NCI-H748 treated with DMSO at 0.1 percent for 48 hours (cell line): ENCODE data around the gene FAM210B.
"Not testable (repeated sequence)": the region's sequence is repeated elsewhere in the genome, so short reads cannot be mapped to it uniquely, and the experiment has no call there.

ENCODE experiments used
- DNase-seq: peaks from one replicate; lab custom pipeline; 2025; lab: John Stamatoyannopoulos, UW

FAM210B gene

GRCh38 chr20:56392881-56393482 is 34.2 kb downstream of the FAM210B start:
- no peak for DNase-seq

DNA sequence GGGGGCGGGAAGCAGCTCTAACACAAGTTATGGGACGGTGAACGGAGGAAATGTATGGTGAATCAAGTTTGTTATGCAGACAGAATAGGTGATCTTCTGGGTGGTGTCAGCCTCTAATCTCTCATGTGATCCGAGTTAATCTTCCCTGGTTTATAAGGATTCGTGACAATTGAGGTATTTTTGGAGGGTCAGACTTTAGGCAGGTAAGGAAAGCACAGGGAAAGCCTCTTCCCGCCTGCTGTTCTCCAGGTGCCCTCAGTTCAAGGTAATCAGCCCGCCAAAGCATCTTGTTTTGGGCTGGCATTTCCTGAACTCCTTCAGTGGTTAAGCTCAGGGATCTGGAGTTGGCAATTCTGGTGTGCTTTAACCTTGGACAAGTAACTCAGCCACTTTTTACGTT is 34.9 kb downstream of the FAM210B start:
- DNase-seq: no peak

DNA sequence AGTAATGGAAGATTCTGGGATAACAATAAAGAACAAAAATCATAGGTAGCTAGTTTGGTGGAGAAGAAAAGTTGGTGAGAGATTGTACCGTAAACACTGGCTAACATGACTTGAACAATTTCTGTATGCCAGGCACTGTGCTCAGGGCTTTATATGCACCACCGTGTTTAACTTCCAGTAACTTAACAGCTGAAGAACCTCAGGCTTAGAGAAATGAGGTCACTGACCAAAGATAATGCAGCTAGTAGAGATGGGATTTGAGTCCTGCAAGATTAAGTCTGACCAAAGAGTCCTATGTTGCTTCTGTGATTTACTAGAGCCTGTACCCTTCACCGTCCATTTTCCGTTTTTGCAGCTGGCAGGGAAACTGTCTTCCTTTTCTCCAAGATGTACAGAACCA is 36.4 kb downstream of the FAM210B start:
- no peak for DNase-seq

- no peak for DNase-seq
These were observed 41.3 kb downstream of the FAM210B start for GRCh38 chr20:56400001-56400640.

GRCh38 chr20:56403465-56403864 is 44.7 kb downstream of the FAM210B start:
- DNase-seq: no peak

DNA sequence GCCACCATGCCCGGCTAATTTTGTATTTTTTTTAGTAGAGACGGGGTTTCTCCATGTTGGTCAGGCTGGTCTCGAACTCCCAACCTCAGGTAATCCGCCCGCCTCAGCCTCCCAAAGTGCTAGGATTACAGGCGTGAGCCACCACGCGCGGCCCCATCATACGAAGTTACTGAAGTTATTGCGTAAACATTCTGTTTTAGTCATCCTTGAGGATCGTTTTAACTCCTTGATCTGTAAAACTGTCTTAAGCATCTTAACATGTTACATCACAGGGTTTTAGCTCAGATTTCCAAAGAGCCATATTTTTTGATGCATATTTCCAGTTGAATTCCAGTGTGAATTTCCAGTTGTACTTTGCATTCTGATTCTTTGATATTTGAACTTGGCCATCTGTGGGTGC is 46.6 kb downstream of the FAM210B start:
- DNase-seq: not testable (repeated sequence)

DNA sequence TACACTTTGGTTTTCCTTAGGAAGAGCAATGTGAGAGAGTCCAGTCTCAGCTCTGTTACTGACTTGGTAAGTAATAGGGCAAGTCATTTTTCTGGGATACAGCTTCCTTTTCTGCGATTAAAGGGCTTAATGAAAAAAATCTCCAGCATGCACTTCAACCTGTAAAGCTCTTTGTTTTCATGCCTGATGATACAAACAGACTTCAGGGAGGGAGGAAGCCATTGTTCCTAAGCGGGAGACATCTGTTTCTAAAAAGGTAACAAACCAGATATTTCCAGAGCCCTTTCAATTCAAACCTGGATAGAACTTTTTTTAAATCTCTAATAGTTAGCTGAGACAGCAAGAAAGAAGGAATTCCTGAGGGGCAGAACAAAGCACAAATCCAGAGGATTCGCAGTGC is 48.1 kb downstream of the FAM210B start:
- no peak for DNase-seq

- DNase-seq: no peak
These were observed 50.7 kb downstream of the FAM210B start for GRCh38 chr20:56409521-56409920.

DNA sequence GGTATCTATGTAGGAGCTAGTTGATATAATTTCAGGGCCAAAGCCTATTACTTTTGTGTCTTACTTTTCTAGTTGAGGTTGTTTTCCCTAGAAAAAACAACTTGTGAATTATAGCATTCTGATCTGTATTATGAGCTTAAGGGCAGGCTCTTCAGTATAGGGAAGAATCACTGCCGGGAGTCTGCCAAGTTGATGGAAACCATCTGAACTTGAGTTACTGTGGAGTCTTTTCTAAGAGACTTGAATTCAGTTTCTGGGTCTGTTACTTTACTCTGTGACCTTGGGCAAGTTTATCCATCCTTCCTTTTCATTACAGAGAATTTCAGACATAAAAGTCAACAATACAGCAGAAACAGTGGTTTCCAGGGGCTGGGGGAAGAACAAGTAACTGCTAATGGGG is 51.2 kb downstream of the FAM210B start:
- no peak for DNase-seq

DNA sequence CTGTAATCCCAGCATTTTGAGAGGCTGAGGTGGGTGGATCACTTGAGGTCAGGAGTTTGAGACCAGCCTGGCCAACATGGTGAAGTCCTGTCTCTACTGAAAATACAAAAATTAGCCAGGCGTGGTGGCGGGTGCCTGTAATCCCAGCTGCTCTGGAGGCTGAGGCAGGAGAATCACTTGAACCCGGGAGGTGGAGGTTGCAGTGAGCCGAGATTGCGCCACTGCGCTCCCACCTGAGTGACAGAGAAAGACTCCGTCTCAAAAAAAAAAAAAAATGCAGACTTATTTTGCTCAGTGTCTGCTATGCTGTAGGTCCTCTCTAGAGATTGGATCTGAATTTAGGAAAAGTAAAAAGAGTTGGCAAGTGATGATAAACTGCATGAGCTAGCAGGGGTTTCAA is 52.5 kb downstream of the FAM210B start:
- not testable (repeated sequence) for DNase-seq

- no peak for DNase-seq
These were observed 53.1 kb downstream of the FAM210B start, which contains the start of gene CASS4 for GRCh38 chr20:56411759-56412472. CASS4 (plus strand) TSS chr20:56412260; CDS start chr20:56412459, 199 bp downstream.

GRCh38 chr20:56412473-56412790 is 53.7 kb downstream of the FAM210B start:
- DNase-seq: no peak

GRCh38 chr20:56412949-56413348 is 54.2 kb downstream of the FAM210B start:
- DNase-seq: no peak

DNA sequence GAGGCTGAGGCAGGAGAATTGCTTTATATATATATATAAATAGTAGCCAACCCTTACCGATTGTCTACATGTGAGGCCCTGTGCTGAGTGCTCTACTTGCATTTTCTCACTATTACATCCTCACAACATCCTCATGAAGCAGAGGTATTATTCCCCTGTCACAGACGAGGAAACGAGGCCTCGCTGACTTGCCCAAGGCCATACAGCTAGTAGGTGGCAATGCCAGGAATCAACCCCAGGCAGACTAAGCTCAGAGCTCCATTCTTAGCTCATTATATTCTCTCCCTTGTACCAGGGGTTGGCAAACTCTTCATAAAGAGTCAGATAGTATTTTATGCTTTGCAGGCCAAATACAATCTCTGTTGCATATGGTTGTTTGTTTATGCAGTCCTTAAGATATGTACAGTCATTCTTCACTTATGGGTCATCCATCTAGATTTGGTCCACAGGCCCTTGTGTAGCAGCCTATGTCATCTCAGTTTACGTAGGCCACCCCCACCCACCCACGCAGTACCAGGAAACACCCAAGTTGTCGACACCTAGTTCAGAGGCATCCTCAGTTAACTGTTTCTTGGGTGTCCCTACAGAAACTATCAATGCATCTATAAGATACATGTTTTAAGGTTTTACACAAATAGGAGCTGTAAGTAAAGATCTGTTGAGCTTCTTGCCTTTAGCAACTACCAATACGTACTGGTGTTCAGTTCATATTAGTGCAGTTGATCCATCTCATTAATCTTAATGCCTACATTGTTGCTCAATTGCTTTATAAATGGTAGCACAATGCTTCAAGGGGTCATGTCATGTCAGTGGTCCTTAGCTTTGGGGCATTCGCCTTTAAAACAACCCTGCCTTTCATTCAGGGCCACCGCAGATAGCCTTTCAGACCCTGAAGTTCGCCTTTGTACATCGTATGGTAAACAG is 56.3 kb downstream of the FAM210B start:
- DNase-seq: no peak

GRCh38 chr20:56417402-56417801 is 58.6 kb downstream of the FAM210B start:
- no peak for DNase-seq

GRCh38 chr20:56417911-56418310 is 59.1 kb downstream of the FAM210B start:
- no peak for DNase-seq
